Ishikawa (cell line): ENCODE data around the gene AIG1.

Experiments
- YY1 ChIP-seq: IDR thresholded peaks from 2 replicates; pipeline ENCODE4 v1.6.1; 2012; ENCODE audit warnings: low read depth
- ZBTB7A ChIP-seq: IDR thresholded peaks from 2 replicates; pipeline ENCODE4 v1.6.1; 2012; ENCODE audit warnings: low read depth

DNA sequence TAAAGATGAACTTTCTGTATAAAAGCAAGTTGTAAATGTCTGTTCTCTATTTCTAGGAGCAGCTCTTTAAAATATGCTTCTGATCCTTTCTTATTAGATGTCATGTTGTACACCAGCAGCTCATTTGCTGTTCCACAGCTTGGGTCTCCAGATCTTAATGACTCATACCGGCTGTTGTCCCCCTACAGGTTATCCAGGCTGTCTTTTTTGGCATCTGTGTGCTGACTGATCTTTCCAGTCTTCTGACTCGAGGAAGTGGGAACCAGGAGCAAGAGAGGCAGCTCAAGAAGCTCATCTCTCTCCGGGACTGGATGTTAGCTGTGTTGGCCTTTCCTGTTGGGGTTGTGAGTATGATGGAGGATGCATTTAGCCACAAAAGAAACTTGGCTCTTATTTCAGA lies 76.0 kb downstream of the AIG1 start:
- no peak for TF ChIP-seq ZBTB7A
- TF ChIP-seq YY1, result no peak
